Stimulated activated CD4-positive, alpha-beta T cell treated with anti-CD3 and anti-CD28 coated beads, Interleukin-4, amount 100 ng/mL, for 1 hour (primary cell): Measurements from ENCODE around the gene TEX11.
A peak's percentile ranks its signal among the peaks of the same experiment; 100 is the strongest.
"Not testable (repeated sequence)": the region's sequence is repeated elsewhere in the genome, so short reads cannot be mapped to it uniquely, and the experiment has no call there.

Source experiments
- DNase-seq: peaks from one replicate; pipeline ENCODE4 v3.0.0-alpha.2; 2020

Gene TEX11

DNA sequence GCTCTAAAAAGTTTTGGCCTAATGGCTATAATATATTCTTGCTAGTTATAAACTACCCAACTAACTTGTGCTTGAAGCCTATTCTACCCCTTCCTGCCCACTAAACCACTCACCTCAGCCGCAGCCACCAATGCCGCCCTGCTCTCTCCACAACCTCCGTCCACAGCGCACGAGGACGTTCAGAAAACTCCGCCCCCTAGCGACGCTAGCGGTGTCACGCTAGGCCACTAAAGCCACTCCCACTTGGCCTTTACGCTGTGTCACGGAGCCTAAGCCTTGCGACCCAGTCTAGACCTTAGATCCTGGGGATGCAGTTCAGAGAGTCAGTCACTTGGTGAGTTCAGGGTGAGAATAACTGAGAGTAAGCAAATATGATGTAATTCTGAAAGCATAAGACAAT lies at the start of gene TEX11:
Gene TEX11, minus strand, starts transcription at position 171 of the 400 bp plus-strand sequence. CDS start 922 bp downstream, outside the sequence.
- no peak for DNase-seq

DNA sequence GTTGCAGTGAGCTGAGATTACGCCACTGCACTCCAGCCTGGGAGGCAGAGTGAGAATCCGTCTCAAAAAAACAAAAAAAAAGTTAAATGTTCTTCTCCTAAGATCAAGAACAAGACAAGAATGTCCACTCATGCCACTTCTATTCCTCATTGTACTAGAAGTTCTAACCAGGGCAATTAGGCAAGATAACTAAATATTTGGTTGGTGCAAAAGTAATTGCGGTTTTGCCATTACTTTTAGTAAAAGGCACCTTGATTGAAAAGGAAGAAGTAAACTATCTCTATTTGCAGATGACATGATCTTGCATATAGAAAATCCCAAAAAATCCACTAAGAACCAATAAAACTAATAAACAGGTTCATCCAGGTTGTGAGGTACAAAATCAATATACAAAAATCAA lies 46.4 kb upstream of the TEX11 start:
- DNase-seq = no peak

DNA sequence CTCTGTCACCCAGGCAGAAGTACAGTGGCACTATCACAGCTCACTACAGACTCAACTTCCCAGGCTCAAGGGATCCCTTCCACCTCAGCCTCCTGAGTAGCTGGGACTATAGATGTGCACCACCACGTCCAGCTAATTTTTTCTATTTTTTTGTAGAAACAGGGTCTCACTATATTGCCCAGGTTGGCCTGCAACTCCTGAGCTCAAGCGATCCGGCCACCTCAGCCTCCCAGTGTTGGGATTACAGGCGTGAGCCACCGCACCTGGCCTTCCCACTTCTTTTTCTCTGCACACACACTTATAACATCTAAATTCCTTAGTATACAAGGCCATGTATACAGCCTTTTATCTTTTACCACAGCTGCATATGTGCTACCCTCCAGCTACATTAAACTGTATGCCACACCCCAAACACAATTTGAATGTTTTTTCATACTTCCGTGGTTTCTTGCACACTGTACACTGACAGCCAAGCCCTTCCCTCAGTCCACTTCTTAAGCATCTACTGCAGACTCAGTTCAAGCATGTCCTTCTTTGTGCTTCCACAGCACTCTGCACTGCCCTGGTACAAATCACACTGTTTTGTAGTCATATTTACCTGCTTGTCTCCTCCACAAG lies 15.9 kb upstream of the TEX11 start:
- DNase-seq = no peak

DNA sequence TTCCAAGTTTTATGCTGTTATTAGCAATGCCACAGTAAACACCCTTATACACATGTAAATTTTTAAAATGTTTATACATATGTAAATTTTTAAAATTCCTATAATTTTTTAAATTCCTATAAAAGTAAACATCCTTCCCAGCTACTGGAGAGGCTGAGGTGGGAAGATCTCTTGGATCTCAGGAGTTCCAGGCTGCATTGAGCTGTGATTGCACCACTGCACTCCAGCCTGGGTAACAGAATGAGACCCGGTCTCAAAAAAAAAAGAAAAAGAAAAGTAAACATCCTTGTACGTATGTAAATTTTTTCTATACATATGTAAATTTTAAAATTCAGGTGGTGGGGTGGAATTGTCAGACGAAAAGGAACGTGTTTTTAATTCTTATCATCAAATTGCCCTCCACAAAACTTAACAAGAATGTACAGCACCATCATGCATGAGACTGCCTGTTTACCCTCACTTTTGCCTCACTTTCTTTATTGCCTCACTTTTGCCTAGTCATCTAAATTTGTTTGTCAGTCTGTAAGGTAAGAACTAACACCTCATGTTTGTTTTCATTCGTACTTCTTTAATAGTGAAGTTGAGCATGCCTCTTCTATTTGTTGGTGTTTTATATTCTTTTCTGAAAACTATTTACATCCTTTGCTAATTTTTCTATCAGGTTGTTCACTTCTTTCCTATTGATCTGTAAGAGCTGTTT lies 14.4 kb upstream of the TEX11 start:
- no peak for DNase-seq

DNA sequence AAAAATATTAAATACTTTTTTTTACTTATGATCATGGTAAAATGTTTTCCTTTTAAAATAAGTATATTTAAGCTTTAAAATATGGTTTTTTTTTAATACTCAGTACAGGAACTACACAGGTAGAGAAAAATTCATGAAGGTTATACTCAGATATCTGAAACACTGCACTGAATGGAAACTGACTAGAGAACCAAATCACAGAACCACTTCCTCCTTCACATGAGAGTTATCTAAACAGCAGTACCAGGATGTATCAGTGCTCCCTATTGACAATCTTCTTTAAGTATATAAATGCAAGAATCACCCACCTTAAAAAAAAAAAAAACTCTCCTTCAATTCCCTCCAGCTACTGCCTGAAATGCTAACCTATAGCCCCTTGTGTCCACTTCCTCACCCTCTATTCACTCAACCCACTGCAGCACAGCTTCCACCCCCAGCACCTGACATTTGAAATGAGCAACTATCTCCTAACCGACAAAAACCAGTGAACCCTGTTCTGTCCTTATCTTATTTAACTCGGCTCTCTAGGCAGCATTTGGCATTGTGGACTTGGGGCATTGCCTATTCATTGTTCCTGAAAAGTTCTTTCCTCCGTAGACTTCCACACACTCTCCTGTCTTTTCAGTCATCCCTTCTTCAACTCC lies 13.3 kb upstream of the TEX11 start:
- no peak for DNase-seq

DNA sequence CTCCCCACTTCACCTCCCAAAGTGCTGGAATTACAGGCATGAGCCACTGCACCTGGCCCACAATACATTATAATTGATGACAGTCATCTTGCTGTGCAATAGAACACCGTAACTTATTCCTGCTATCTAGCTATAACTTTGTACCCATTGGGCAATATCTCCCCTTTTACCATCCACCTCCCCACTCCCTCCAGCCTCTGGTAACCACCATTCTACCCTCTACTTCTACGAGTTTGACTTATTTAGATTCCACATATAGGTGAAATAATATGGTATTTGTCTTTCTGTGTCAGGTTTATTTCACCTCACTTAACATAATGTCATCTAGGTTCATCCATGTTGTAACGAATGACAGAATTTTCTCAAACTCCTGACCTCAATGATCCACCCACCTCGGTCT lies 8.2 kb upstream of the TEX11 start:
- DNase-seq = no peak

DNA sequence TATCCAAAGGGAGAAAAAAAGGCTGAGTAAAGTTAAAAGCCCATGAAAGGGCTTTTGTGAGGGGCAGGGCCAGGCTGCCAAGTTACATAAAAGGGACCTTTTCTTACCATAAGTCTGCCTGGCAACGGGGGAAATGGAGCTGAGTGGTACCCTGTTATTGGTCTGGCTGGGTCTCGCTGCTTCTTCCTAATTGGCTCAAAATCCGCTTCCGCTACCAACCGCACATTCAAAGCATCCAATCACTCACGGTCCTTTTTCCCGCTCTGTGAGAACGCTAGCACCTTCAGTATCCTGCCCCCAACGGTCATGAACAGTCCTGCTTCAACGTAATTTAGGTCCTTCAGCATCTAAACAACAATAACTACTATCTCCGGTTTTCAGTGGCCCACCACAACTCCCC lies 611 bp downstream of the TEX11 start:
- no peak for DNase-seq

DNA sequence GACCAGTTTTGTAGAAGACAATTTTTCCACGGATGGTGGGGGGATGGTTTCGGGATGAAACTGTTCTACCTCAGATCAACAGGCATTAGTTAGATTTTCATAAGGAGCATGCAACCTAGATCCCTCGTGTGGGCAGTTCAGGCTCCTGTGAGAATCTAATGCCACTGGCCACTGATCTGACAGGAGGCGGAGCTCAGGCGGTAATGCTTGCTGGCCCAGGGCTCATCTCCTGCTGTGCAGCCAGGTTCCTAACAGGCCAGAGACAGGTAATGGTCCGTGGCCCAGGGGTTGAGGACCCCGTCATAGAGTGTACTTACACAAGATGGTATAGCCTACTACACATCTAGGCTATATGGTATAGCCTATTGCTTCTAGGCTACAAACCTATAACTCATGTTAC lies 7.0 kb downstream of the TEX11 start:
- no peak for DNase-seq

DNA sequence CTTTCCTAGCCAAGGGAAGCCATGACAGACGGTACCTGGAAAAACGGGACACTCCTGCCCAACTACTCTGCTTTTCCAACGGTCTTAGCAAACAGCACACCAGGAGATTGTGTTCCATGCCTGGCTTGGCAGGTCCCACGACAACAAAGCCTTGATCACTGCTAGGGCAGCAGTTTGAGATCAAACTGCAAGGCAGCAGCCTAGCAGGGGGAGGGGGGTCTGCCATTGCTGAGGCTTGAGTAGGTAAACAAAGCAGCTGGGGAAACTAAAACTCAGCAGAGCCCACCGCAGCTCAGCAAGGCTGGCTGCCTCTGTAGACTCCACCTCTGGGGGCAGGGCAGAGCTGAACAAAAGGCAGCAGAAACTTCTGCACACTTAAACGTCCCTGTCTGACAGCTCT lies 18.1 kb downstream of the TEX11 start:
- not testable (repeated sequence) for DNase-seq

DNA sequence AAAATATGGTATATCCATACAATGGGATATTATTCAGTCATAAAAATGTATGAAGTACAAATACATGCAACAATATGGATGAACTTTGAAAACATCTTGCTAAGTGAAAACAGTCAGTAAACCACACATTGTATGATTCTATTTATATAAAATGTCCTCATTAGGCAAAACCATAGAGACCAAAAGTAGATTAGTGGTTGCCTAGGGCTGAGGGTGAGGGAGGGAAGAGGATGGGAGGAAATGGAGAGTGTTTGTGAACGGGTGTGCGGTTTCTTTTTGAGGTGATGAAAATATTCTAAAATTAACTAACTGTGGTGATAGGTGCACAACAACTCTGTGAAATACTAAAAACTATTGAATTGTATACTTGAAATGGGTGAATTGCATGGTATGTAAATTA lies 29.6 kb downstream of the TEX11 start:
- no peak for DNase-seq

DNA sequence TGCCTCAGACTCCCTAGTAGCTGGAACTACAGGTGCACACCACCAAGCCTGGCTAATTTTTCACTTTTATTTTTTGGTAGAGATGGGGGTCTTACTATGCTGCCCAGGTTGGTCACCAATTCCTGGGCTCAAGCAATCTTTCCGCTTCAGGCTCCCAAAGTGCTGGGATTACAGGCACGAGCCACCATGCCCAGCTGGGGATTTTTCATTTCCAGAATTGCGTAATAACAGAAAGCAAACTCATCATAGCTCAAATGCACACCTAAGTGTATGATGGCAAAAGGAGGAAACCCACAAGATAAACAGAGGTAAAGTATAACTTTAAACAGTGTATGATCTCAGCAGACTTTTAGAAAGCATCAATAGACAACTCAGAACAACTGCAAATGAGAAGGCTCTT lies 56.2 kb downstream of the TEX11 start:
- no peak for DNase-seq

DNA sequence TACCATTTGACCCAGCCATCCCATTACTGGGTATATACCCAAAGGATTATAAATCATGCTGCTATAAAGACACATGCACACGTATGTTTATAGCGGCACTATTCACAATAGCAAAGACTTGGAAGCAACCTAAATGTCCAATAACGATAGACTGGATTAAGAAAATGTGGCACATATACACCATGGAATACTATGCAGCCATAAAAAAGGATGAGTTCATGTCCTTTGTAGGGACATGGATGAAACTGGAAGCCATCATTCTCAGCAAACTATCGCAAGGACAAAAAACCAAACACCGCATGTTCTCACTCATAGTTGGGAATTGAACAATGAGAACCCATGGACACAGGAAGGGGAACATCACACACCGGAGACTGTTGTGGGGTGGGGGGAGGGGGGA lies 64.4 kb downstream of the TEX11 start:
- not testable (repeated sequence) for DNase-seq

DNA sequence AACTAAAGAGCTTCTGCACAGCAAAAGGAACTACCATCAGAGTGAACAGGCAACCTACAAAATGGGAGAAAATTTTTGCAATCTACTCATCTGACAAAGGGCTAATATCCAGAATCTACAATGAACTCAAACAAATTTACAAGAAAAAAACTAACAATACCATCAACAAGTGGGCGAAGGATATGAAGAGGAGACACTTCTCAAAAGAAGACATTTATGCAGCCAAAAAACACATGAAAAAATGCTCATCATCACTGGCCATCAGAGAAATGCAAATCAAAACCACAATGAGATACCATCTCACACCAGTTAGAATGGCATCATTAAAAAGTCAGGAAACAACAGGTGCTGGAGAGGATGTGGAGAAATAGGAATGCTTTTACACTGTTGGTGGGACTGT lies 64.9 kb downstream of the TEX11 start:
- not testable (repeated sequence) for DNase-seq

DNA sequence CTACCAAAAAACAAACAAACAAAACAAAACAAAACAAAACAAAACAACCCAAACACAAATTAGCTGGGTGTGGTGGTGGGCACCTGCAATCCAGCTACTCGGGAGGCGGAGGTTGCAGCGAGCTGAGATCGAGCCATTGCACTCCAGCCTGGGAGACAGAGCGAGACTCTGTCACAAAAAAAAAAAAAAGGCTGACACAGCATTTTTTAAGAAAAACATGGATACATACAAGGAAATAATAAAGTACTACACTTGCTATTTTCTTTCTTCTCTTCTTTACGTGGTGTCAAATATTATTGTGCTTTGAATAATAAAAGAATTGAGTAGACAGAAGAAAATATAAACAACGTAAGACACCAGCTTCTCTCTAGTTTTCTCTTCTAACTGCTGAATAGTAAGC lies 73.9 kb downstream of the TEX11 start:
- DNase-seq = no peak

DNA sequence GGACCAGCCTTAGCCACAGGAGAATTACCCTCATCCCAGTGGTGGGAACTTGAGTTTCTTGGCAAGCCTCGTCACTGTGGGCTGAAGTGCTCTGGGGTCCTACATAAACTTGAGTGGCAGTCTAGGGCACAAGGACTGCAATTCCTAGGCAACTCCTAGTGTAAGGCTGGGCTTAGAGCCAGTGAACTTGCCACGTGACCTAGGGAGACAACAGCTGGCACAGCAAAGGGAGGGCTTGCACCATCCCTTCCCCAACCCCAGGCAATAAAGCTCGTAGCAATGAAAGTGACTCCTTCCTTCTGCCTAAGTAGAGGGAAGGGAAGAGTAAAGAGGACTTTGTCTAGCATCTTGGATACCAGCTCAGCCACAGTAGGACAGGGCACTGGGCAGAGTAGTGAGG lies 81.8 kb downstream of the TEX11 start:
- no peak for DNase-seq

DNA sequence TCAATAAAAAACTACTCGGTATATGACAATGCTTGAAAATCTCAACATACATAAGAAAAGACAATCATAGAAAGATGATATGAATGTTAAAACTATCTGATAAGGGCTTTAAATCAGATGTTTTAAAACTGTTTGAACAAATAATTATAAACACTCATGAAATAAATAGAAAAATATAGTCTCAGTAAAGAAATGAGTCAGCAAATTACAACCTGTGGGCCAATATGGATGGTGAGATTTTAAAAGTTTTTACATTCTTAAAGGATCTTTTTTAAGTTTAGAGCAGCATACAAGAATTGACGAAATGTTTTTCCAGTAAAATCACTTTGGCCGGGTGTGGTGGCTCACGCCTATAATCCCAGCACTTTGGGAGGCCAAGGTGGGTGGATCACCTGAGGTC lies 83.1 kb downstream of the TEX11 start:
- no peak for DNase-seq

DNA sequence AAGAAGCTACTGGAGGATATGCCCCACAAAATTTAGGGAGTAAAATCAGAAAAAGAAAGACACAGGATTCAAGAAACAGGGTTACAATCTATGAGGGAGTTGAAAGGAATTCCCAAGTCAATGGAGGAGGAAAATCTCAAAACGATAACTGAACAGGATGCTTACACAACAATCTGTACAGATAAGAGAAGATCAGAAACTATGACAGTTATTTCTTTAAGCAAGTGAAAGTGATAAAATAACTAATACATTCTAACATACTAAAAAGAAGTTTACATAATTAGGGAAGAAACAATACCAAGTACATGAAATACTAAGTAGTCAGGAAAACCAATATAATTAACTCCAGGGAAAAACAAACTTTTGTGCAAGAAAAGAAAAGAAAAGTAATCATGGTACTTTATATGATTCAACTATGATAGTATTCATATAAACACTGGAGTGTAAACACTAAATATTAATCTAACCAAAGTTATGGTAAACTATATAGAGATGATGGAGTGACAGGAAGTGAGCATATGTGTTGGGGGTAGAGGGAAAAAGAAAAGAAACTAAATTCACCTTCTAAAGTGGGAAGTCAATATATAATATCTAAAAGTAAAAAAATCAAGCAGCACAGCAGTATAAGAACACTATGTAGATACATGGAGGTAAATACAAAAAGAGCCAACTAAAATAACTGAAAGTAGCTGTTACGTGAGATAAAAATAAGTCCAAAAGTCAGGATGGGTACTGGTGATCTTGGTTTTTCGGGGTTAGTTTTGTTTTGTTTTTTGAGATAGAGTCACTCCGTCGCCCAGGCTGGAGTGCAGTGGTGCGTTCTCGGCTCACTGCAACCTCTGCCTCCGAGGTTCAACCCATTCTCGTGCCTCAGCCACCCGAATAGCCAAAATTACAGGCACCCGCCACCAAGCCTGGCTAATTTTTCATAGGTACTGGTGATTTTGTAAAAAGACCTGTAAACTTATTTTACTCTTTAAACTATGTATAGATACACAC lies 99.3 kb downstream of the TEX11 start:
- no peak for DNase-seq

DNA sequence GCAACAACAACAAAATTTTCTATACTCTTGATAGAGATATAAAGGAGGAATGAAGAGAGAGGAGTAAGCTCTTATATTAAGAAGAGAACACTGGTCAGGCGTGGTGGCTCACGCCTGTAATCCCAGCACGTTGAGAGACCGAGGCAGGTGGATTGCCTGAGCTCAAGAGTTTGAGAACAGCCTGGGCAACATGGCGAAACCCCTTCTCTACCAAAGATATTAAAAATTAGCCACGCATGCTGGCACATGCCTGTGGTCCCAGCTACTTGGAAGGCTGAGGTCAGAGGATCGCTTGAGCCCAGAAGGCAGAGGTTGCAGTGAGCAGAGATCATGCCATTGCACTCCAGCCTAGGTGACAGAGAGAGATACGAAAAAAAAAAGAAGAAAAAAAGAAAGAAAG lies 102.4 kb downstream of the TEX11 start:
- DNase-seq = no peak

DNA sequence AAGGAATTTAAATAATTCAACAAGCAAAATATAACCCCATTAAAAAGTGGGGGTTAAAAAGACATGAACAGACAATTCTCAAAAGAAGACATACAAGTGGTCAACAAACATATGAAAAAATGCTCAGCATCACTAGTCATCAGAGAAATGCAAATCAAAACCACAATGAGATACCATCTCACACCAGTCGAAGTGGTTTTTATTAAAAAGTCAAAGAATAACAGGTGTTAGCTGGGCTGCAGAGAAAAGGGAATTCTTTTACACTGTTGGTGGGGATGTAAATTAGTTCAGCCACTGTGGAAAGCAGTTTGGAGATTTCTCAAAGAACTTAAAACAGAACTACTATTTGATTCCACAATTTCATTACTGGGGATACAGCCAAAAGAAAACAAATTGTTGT lies 111.8 kb downstream of the TEX11 start:
- DNase-seq = not testable (repeated sequence)

DNA sequence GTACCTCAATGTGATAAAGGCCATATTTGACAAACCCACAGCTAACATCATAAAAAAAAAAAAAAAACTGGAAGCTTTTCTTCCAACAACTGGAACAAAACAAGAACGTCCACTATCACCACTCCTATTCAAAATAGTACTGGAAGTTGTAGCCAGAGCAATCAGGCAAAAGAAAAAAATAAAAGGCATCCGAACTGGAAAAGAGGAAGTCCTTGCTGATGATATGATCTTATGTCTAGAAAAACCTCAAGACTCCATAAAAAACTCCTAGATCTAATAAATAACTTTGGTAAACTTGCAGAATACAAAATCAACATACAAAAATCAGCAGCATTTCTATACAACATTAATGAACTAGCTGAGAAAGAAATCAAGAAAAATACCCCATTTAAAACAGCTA lies 134.3 kb downstream of the TEX11 start:
- DNase-seq = no peak

DNA sequence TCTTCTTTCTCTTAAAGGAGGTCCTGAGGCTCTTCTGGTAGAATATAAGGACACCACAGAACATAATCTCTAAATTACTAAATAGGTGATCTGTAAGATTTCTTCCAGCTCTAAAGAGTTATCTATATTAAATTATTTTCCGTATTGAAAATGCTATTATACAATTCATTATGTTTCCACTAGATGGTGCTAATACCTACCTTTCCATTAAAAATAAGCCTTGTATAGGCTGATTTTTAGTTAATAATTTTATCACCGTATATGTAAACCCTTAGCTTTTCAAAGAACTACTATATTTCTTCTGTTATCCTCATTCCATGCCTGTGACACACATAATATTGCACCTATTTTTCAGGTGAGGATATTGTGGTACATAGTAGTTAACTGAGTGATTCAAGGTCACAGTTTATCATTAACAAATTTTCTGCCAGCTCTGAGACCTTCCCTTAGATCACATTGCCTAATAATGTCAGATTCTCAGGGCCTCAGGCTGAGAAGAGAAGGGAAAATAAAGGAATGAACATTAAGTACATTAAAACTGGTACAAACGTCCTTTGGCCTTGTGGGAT lies 138.8 kb downstream of the TEX11 start:
- no peak for DNase-seq

DNA sequence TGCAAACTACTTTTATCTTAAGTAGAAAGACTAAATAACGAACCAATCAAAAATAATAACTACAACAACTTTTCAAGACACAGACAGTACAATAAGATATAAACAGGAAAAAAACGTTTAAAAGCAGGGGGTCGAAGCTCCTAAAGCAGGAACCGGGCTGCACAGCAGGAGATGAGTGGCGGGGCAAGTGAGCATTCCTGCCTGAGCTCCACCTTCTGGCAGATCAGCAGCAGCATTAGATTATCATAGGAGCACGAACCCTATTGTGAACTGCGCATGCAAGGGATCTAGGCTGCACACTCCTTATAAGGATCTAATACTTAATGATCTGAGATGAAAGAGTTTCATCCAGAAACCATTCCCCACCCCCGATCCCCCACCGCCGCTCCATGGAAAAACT lies 146.2 kb downstream of the TEX11 start:
- no peak for DNase-seq

DNA sequence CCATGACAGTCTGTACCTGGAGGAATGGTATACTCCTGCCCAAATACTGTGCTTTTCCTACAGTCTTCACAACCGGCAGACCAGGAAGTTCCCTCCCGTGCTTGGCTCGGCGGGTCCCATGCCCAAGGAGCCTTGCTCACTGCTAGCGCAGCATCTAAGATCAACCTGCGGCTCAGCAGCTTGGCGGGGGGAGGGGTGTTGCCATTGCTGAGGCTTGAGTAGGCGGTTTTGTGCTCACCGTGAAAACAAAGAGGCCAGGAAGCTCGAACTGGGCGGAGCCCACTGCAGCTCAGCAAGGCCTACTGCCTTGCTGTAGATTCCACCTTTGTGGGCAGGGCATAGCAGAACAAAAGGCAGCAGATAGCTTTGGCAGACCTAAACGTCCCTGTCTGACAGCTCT lies 152.7 kb downstream of the TEX11 start:
- peak; percentile 57 for DNase-seq
